Loucy (cell line): ENCODE results near the gene STAT5A.

Experiments used
- CTCF ChIP-seq: fragments of 200-600 bp; sonication (generic); conservative IDR thresholded peaks from 2 replicates; pipeline ENCODE4 v1.5.1; 2014; ENCODE audit warnings: mild to moderate bottlenecking, antibody characterized with exemption, low read length
- EZH2phosphoT487 ChIP-seq: fragments of 200-600 bp; IDR thresholded peaks from 2 replicates; pipeline ENCODE4 v1.6.1; 2018; ENCODE audit warnings: antibody characterized with exemption, mild to moderate bottlenecking, moderate library complexity, borderline replicate concordance

GRCh38 chr17:42260318-42260717, 28.0 kb upstream of the STAT5A start:
- no peak for TF ChIP-seq CTCF
- no peak for TF ChIP-seq EZH2phosphoT487
